Neuron (in vitro differentiated cells): ENCODE measurements around the gene ZNF235.
"Not testable (repeated sequence)": the region's sequence is repeated elsewhere in the genome, so short reads cannot be mapped to it uniquely, and the experiment has no call there.

Experiments used
- H2AFZ ChIP-seq: one replicate; pipeline ENCODE4 v1.6.1; 2013; ENCODE audit warnings: low read depth, mild to moderate bottlenecking, inconsistent platforms, low read length, moderate library complexity
- H3K27me3 ChIP-seq: one replicate; pipeline ENCODE4 v1.6.1; 2013; ENCODE audit warnings: low read length; ENCODE audit not compliant: insufficient read depth
- H3K36me3 ChIP-seq: one replicate; pipeline ENCODE4 v1.6.1; 2013; ENCODE audit warnings: low read length; ENCODE audit not compliant: insufficient read depth
- H3K4me1 ChIP-seq: one replicate; pipeline ENCODE4 v1.6.1; 2013; ENCODE audit warnings: low read length; ENCODE audit not compliant: insufficient read depth
- H3K4me3 ChIP-seq: 2 replicates; pipeline ENCODE4 v1.5.1; 2013; ENCODE audit warnings: mild to moderate bottlenecking, low read length, moderate library complexity
- H3K9me3 ChIP-seq: one replicate; pipeline ENCODE4 v1.6.1; 2013; ENCODE audit warnings: low read length

ZNF235 gene

GRCh38 chr19:44284968-44285367 is 19.9 kb downstream of the ZNF235 start:
- Histone ChIP-seq H3K27me3 (no peaks in the 10 kb centered on the region), H3K4me1 (no peaks in the 10 kb centered on the region), H2AFZ (no peak overlapping the region), H3K36me3 (peaks cover 37% of the 10 kb centered on the region), H3K4me3 (no peak overlapping the region), H3K9me3 (peaks cover 25% of the 10 kb centered on the region)

GRCh38 chr19:44282846-44283245 is 22.0 kb downstream of the ZNF235 start:
- Histone ChIP-seq H3K27me3 (no peaks in the 10 kb centered on the region), H2AFZ (no peak overlapping the region), H3K9me3 (peaks cover 15% of the 10 kb centered on the region)

GRCh38 chr19:44280916-44281315 is 23.9 kb downstream of the ZNF235 start:
- Histone ChIP-seq H3K9me3 (peaks cover 8% of the 10 kb centered on the region), H3K36me3 (peaks cover 2% of the 10 kb centered on the region), H3K27me3 (no peaks in the 10 kb centered on the region), H3K4me3 (no peak overlapping the region), H2AFZ (no peak overlapping the region), H3K4me1 (no peaks in the 10 kb centered on the region)

More at GRCh38 chr19:44282846-44283245, 22.0 kb downstream of the ZNF235 start:
- no peak overlapping the region for H3K4me3 ChIP-seq
- H3K36me3 ChIP-seq: peaks cover 15% of the 10 kb centered on the region
- H3K4me1 ChIP-seq: no peaks in the 10 kb centered on the region

- no peaks in the 10 kb centered on the region for H3K4me1 ChIP-seq
- H3K9me3 ChIP-seq: peaks cover 20% of the 10 kb centered on the region
- no peak overlapping the region for H2AFZ ChIP-seq
- H3K36me3 ChIP-seq: peaks cover 5% of the 10 kb centered on the region
- no peak overlapping the region for H3K4me3 ChIP-seq
- H3K27me3 ChIP-seq: no peaks in the 10 kb centered on the region
Measured at GRCh38 chr19:44278181-44278690, 26.6 kb downstream of the ZNF235 start.

GRCh38 chr19:44277331-44277730 is 27.5 kb downstream of the ZNF235 start:
- H3K36me3 ChIP-seq: peaks cover 5% of the 10 kb centered on the region
- H3K27me3 ChIP-seq: no peaks in the 10 kb centered on the region
- no peaks in the 10 kb centered on the region for H3K4me1 ChIP-seq
- H3K4me3 ChIP-seq: no peak overlapping the region
- peaks cover 23% of the 10 kb centered on the region for H3K9me3 ChIP-seq
- H2AFZ ChIP-seq: no peak overlapping the region

- H3K4me3 ChIP-seq: no peak overlapping the region
- no peak overlapping the region for H2AFZ ChIP-seq
- H3K27me3 ChIP-seq: no peaks in the 10 kb centered on the region
- H3K36me3 ChIP-seq: no peaks in the 10 kb centered on the region
- H3K9me3 ChIP-seq: peaks cover 4% of the 10 kb centered on the region
- H3K4me1 ChIP-seq: no peaks in the 10 kb centered on the region
Measured at GRCh38 chr19:44260695-44261446, 44.0 kb downstream of the ZNF235 start.

- Histone ChIP-seq H3K4me3 (peak overlapping the region; percentile 39), H2AFZ (no peak overlapping the region), H3K36me3 (no peaks in the 10 kb centered on the region), H3K27me3 (no peaks in the 10 kb centered on the region), H3K9me3 (peaks cover 6% of the 10 kb centered on the region), H3K4me1 (no peaks in the 10 kb centered on the region)
Measured at GRCh38 chr19:44260343-44260681, 44.5 kb downstream of the ZNF235 start.

GRCh38 chr19:44258835-44259413 is 45.9 kb downstream of the ZNF235 start:
- no peaks in the 10 kb centered on the region for H3K36me3 ChIP-seq
- no peak overlapping the region for H3K4me3 ChIP-seq
- peaks cover 13% of the 10 kb centered on the region for H3K9me3 ChIP-seq
- no peaks in the 10 kb centered on the region for H3K27me3 ChIP-seq
- no peak overlapping the region for H2AFZ ChIP-seq
- no peaks in the 10 kb centered on the region for H3K4me1 ChIP-seq

GRCh38 chr19:44258136-44258535 is 46.7 kb downstream of the ZNF235 start:
- no peaks in the 10 kb centered on the region for H3K36me3 ChIP-seq
- H3K27me3 ChIP-seq: no peaks in the 10 kb centered on the region
- H3K4me1 ChIP-seq: no peaks in the 10 kb centered on the region
- H3K9me3 ChIP-seq: peaks cover 13% of the 10 kb centered on the region
- H3K4me3 ChIP-seq: no peak overlapping the region
- no peak overlapping the region for H2AFZ ChIP-seq

GRCh38 chr19:44255705-44256411 is 49.0 kb downstream of the ZNF235 start:
- Histone ChIP-seq H3K27me3 (no peaks in the 10 kb centered on the region), H3K9me3 (peaks cover 13% of the 10 kb centered on the region), H3K4me3 (no peak overlapping the region), H3K36me3 (no peaks in the 10 kb centered on the region), H3K4me1 (no peaks in the 10 kb centered on the region), H2AFZ (no peak overlapping the region)

GRCh38 chr19:44254496-44254895 is 50.3 kb downstream of the ZNF235 start:
- no peaks in the 10 kb centered on the region for H3K27me3 ChIP-seq
- no peak overlapping the region for H2AFZ ChIP-seq
- no peak overlapping the region for H3K4me3 ChIP-seq
- H3K9me3 ChIP-seq: peaks cover 13% of the 10 kb centered on the region
- no peaks in the 10 kb centered on the region for H3K36me3 ChIP-seq
- no peaks in the 10 kb centered on the region for H3K4me1 ChIP-seq

- H2AFZ ChIP-seq, H3K4me3 ChIP-seq, H3K36me3 ChIP-seq, H3K4me1 ChIP-seq, H3K27me3 ChIP-seq: not testable (repeated sequence)
- peaks cover 16% of the 10 kb centered on the region for H3K9me3 ChIP-seq
Measured at GRCh38 chr19:44253392-44253791, 51.4 kb downstream of the ZNF235 start.

- not testable (repeated sequence) for H3K4me3 ChIP-seq, H3K27me3 ChIP-seq, H3K36me3 ChIP-seq, H2AFZ ChIP-seq, H3K4me1 ChIP-seq
- H3K9me3 ChIP-seq: peaks cover 18% of the 10 kb centered on the region
Measured at GRCh38 chr19:44252332-44252731, 52.5 kb downstream of the ZNF235 start.
